Activated CD8-positive, alpha-beta T cell treated with anti-CD3 and anti-CD28 coated beads, Interleukin-2, amount 10 ng/mL, durations not matched to agents 7 days and 5 days (primary cell): ENCODE data around the gene TBC1D12. TPM values are rescaled to one million over a fixed set of nuclear protein-coding genes. Genes with fewer than 3 reads are reported as not detected.

Source experiments
- ATAC-seq: fragments of 150-1000 bp; cut with Tn5 transposase; one replicate; pipeline ENCODE4 v1.10.0; 2021; ENCODE audit warnings: moderate library complexity
- CTCF ChIA-PET: fragments of 350-600 bp; sonication (Branson Sonifier 250); formaldehyde crosslinking; loops from one replicate; lab custom pipeline; 2021; ENCODE audit warnings: antibody characterized with exemption; lab: Charles Lee
- POLR2A ChIA-PET: fragments of 350-600 bp; sonication (Branson Sonifier 250); formaldehyde crosslinking; loops from one replicate; lab custom pipeline; 2021; ENCODE audit warnings: antibody characterized with exemption; lab: Charles Lee
- DNase-seq: peaks from one replicate; pipeline ENCODE4 v3.0.0-alpha.2; 2020
- H3K27ac Mint-ChIP-seq: one replicate; pipeline ENCODE4 v1.8.0; 2021; ENCODE audit warnings: mild to moderate bottlenecking, mixed read lengths
- H3K27me3 Mint-ChIP-seq: one replicate; pipeline ENCODE4 v1.8.0; 2021; ENCODE audit warnings: low read depth, mixed read lengths
- H3K36me3 Mint-ChIP-seq: one replicate; pipeline ENCODE4 v1.8.0; 2021; ENCODE audit warnings: low read depth, mixed read lengths
- H3K4me1 Mint-ChIP-seq: one replicate; pipeline ENCODE4 v1.8.0; 2021; ENCODE audit warnings: low read depth, mixed read lengths
- H3K4me3 Mint-ChIP-seq: one replicate; pipeline ENCODE4 v1.8.0; 2021; ENCODE audit warnings: mild to moderate bottlenecking, mixed read lengths
- H3K9me3 Mint-ChIP-seq: one replicate; pipeline ENCODE4 v1.8.0; 2022; ENCODE audit warnings: mixed read lengths; ENCODE audit not compliant: insufficient read depth
- total RNA-seq, 2 experiments: library from RNA; stranded (reverse); gene quantifications; one replicate each; pipeline ENCODE4 v1.2.3, GENCODE V29; 2021

Gene TBC1D12
- under 1 TPM in 1 of 2 experiments, not detected in 1; 0.05 TPM for total RNA-seq

DNA sequence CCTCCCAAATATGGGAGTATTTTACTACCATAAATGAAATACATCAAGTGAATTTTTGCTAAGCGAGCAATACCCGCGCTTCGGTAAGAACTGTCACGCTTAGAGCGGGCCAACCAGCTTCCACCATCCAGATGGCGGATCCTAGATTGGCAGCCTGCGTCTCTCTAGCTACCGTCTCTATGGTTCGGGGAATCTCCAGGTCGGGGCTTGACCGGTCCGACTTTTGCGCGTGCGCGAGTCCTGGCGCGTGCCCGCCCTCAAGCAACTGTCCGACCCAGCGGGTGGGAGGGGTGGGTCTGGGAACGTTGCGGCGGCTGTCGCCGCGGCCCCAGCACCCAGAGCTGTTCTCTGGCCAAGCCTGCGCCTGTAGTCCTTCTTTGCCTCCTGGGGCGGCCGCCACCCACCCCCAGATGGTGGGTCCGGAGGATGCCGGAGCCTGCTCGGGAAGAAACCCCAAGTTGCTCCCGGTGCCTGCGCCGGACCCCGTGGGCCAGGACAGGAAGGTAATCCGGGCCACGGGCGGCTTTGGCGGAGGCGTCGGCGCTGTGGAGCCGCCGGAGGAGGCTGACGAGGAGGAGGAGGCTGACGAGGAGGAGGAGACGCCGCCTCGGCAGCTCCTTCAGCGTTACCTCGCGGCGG is at the start of gene TBC1D12:
Gene TBC1D12, plus strand, starts transcription at position 338 of the 639 bp plus-strand sequence. Its CDS starts 73 bp downstream, at position 411.
- H3K36me3 Mint-ChIP-seq = peaks cover 2% of the 10 kb centered on the region
- peak; percentile 28 for DNase-seq
- peak within 1 kb of the TSS; percentile 67 for H3K4me3 Mint-ChIP-seq
- ChIA-PET POLR2A (interaction anchor here (0.5 to 0.6 kb wide), 2 partner anchors 36 to 719 kb away, joined by 3 to 5 read pairs; no protein-coding TSS in a partner anchor), CTCF (interaction anchor here (0.8 kb wide), 1 partner anchor 82 kb away, joined by 3 read pairs; no protein-coding TSS in a partner anchor)
- peaks cover 5% of the 10 kb centered on the region for H3K4me1 Mint-ChIP-seq
- H3K27me3 Mint-ChIP-seq = peaks cover 42% of the 10 kb centered on the region
- no peaks in the 10 kb centered on the region for H3K9me3 Mint-ChIP-seq
- H3K27ac Mint-ChIP-seq = no peak within 1 kb of the TSS
- peak; percentile 79 for ATAC-seq

DNA sequence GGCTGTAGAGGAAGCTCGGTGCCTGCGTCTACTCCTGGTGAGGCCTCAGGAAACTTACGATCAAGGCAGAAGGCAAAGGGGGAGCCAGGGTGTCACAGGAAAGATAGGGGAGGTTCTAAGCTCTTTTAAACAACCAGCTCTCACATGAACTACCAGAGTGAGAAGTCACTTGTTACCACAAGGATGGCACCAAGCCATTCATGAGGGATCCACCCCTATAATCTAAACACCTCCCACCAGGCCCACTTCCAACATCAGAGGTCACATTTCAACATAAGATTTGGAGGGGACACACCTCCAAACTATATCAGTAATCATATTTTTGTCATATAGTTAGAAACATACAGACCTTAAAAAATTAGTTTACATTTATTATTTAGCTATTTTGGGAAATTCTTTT is 49.0 kb upstream of the TBC1D12 start:
- ATAC-seq (no peak), DNase-seq (no peak)
- Mint-ChIP-seq H3K36me3 (peaks cover 44% of the 10 kb centered on the region), H3K4me1 (peaks cover 4% of the 10 kb centered on the region), H3K27ac (no peak overlapping the region), H3K4me3 (no peak overlapping the region), H3K27me3 (no peaks in the 10 kb centered on the region), H3K9me3 (no peaks in the 10 kb centered on the region)
- CTCF ChIA-PET = interaction anchor here (0.6 to 1.7 kb wide), 2 partner anchors 33 to 220 kb away, joined by 4 to 6 read pairs; no protein-coding TSS in a partner anchor
- POLR2A ChIA-PET = interaction anchor here (1.2 kb wide), 1 partner anchor 9 kb away, joined by 4 read pairs; no protein-coding TSS in a partner anchor

DNA sequence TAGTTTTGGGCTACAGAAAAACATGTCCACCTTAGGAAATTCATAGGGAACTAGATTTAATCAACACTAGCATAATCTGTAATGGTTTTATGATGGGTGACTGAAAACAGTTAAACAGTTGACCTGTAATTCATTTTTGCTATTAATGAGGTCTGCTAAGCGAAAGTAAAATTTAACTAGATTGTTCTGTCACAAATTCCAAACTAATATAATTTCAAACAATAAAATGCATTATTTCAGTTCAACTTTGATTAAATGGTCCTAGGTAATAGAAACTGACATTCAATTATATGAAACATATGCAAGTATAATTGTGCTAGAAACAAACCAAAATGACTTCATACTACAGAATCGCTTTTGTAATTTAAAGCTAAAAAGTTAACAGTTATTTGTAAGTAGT is 46.5 kb upstream of the TBC1D12 start:
- Mint-ChIP-seq H3K4me1 (peaks cover 15% of the 10 kb centered on the region), H3K9me3 (no peaks in the 10 kb centered on the region), H3K27me3 (no peaks in the 10 kb centered on the region), H3K4me3 (no peak overlapping the region), H3K27ac (no peak overlapping the region), H3K36me3 (peaks cover 49% of the 10 kb centered on the region)
- ChIA-PET POLR2A (no interaction called here), CTCF (interaction anchor here (0.9 to 2.2 kb wide), 2 partner anchors 17 to 35 kb away, joined by 3 to 8 read pairs; no protein-coding TSS in a partner anchor)
- ATAC-seq (no peak), DNase-seq (no peak)

DNA sequence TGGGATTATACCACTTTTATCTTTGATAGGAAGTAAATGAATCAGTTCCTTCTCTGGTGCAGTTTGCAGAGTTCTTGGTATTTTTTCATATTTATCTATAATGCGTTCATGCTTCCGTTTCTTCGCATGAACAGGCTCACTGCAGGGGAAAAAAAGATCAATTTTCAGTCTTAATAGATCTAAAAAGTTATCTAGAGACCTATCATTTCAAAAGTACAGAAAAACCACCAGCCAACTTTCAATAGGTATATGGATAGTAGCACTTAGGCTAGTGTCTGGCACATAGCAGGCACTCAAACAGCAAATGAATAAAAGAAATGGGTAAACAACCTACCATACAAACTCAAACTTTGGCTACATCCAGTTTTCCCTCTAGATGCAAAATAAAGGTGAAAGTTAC is 45.1 kb upstream of the TBC1D12 start:
- Mint-ChIP-seq H3K27me3 (no peaks in the 10 kb centered on the region), H3K36me3 (peaks cover 49% of the 10 kb centered on the region), H3K4me3 (no peak overlapping the region), H3K9me3 (no peaks in the 10 kb centered on the region), H3K27ac (no peak overlapping the region), H3K4me1 (peaks cover 25% of the 10 kb centered on the region)
- no peak for DNase-seq
- no peak for ATAC-seq
- ChIA-PET CTCF (interaction anchor here (2.2 kb wide), 1 partner anchor 37 kb away, joined by 8 read pairs; no protein-coding TSS in a partner anchor), POLR2A (no interaction called here)

GRCh38 chr10:94358480-94358879 is 43.9 kb upstream of the TBC1D12 start:
- peaks cover 43% of the 10 kb centered on the region for H3K36me3 Mint-ChIP-seq
- ATAC-seq (no peak), DNase-seq (no peak)
- H3K4me3 Mint-ChIP-seq = no peak overlapping the region
- H3K9me3 Mint-ChIP-seq = no peaks in the 10 kb centered on the region
- H3K27ac Mint-ChIP-seq = no peak overlapping the region
- no peaks in the 10 kb centered on the region for H3K27me3 Mint-ChIP-seq
- ChIA-PET CTCF (no interaction called here), POLR2A (no interaction called here)
- peaks cover 30% of the 10 kb centered on the region for H3K4me1 Mint-ChIP-seq

DNA sequence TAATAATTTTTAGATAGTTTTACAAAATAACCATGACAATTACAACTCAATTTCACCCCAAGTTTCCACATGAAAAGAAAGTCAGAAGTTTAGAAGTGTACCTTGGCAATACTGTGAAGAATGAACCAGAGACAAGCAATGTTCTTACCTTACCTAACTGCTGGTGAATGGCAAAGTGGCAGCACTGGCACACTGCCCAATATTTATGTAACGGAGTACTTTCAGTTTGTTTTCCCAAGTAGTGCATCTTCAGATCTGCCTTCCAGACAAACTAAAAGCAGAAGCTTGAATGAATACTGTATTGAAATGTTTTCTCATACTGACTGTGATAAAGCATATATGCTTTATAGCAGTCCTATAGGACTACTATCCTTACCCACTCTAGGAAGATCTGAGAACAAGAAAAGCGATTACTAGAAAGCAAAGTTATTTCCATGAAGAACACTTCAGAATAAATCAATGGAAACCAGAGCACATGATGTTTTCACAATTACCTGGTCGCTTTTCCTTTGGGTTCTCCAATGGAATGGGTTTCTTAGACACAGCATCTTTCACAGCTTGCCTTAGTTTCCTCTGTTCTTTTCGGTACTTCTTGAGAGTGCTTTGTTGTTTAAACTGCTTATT is 41.1 kb upstream of the TBC1D12 start:
- no peak for ATAC-seq
- no peak for DNase-seq
- peaks cover 14% of the 10 kb centered on the region for H3K27me3 Mint-ChIP-seq
- POLR2A ChIA-PET = interaction anchor here (0.6 to 2.0 kb wide), 4 partner anchors 7 to 865 kb away, joined by 3 to 8 read pairs (median 4); partner anchors contain the start of gene HELLS
- no peak overlapping the region for H3K27ac Mint-ChIP-seq
- H3K9me3 Mint-ChIP-seq = no peaks in the 10 kb centered on the region
- peak overlapping the region; percentile 86 for H3K4me3 Mint-ChIP-seq
- peaks cover 30% of the 10 kb centered on the region for H3K4me1 Mint-ChIP-seq
- CTCF ChIA-PET = interaction anchor here (1.0 to 1.9 kb wide), 4 partner anchors 10 to 83 kb away, joined by 4 to 7 read pairs (median 6); no protein-coding TSS in a partner anchor
- H3K36me3 Mint-ChIP-seq = peaks cover 36% of the 10 kb centered on the region

- DNase-seq = peak; percentile 95
- H3K27ac Mint-ChIP-seq = peak within 1 kb of the TSS; percentile 89
- peaks cover 14% of the 10 kb centered on the region for H3K27me3 Mint-ChIP-seq
- POLR2A ChIA-PET = interaction anchor here (1.2 to 2.0 kb wide), 3 partner anchors 13 to 184 kb away, joined by 3 to 8 read pairs (median 3); partner anchors contain the start of gene HELLS
- H3K36me3 Mint-ChIP-seq = peaks cover 25% of the 10 kb centered on the region
- peak; percentile 99 for ATAC-seq
- CTCF ChIA-PET = interaction anchor here (0.7 to 1.9 kb wide), 6 partner anchors 8 to 453 kb away, joined by 3 to 7 read pairs (median 4); no protein-coding TSS in a partner anchor
- H3K4me1 Mint-ChIP-seq = peaks cover 26% of the 10 kb centered on the region
- peak within 1 kb of the TSS; percentile 86 for H3K4me3 Mint-ChIP-seq
- H3K9me3 Mint-ChIP-seq = no peaks in the 10 kb centered on the region
Observed at GRCh38 chr10:94362360-94363250, 39.7 kb upstream of the TBC1D12 start, which contains the start of gene NOC3L. Gene NOC3L (minus strand): TSS chr10:94362939. CDS start chr10:94362838, 101 bp downstream.

DNA sequence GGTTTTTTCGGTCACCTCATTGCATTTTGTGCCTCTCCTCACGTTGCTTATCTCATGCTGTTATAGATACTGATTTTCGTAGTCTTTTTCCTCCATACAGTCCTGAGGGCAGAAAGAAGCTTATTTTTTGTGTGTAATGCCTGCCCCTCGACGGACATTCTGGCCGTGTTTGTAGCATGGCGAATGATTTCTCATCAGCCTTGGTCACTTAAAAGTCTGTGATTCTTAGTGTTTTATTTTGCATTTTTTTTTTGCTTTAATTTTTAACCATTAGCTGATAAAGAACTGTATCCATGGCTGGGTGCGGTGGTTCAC is 39.1 kb upstream of the TBC1D12 start:
- Mint-ChIP-seq H3K36me3 (peaks cover 21% of the 10 kb centered on the region), H3K27ac (peak overlapping the region; percentile 89), H3K4me3 (peak overlapping the region; percentile 86), H3K27me3 (peaks cover 14% of the 10 kb centered on the region), H3K4me1 (peaks cover 26% of the 10 kb centered on the region), H3K9me3 (no peaks in the 10 kb centered on the region)
- DNase-seq (no peak), ATAC-seq (no peak)
- ChIA-PET CTCF (interaction anchor here (0.7 to 1.8 kb wide), 3 partner anchors 12 to 454 kb away, joined by 3 to 6 read pairs (median 3); no protein-coding TSS in a partner anchor), POLR2A (interaction anchor here (2.0 kb wide), 1 partner anchor 182 kb away, joined by 8 read pairs; the partner anchor contains the start of gene HELLS)

DNA sequence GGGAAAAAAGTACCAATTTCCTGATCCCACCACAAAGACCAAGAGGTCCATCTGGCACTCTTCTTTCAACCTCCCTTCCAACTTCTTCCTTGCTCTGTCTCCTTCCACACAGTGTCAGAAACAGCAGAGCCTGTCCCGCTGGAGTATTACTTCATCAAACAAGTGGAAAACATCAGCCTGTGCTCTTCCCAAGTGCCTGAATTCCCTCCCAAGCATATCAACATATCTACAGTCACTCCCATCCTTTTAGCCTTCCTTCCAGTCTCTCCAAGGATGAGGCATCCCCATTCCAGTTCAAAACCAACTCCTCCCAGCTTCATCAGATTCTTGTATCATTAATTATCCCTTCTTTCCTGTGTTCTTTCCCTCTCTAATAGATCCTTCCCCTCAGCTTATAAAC is 37.9 kb upstream of the TBC1D12 start:
- ATAC-seq (no peak), DNase-seq (no peak)
- CTCF ChIA-PET = no interaction called here
- peaks cover 21% of the 10 kb centered on the region for H3K4me1 Mint-ChIP-seq
- peaks cover 16% of the 10 kb centered on the region for H3K27me3 Mint-ChIP-seq
- H3K9me3 Mint-ChIP-seq = no peaks in the 10 kb centered on the region
- POLR2A ChIA-PET = no interaction called here
- peaks cover 14% of the 10 kb centered on the region for H3K36me3 Mint-ChIP-seq
- H3K27ac Mint-ChIP-seq = no peak overlapping the region
- no peak overlapping the region for H3K4me3 Mint-ChIP-seq

DNA sequence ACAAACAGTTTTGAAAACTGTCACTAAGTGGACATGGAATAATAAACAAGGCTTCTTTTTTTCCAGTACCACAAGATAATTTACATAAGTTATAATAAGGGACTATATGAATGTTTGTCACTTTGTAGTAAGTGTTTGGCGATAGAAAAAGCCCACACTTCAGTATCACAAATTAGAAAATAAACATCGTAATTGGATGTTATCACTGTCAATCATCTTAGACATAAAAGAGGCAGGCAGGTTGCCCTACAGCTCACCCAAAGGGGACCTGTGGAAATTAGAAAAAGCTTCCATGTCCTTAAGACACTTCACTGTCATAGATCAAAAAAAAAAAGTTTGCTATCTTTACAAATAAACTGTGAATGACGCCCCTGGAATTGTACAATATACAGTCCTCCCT is 36.0 kb upstream of the TBC1D12 start:
- Mint-ChIP-seq H3K4me3 (no peak overlapping the region), H3K27ac (no peak overlapping the region), H3K9me3 (no peaks in the 10 kb centered on the region), H3K4me1 (peaks cover 10% of the 10 kb centered on the region), H3K27me3 (peaks cover 19% of the 10 kb centered on the region), H3K36me3 (peaks cover 3% of the 10 kb centered on the region)
- POLR2A ChIA-PET = interaction anchor here (0.7 kb wide), 1 partner anchor 36 kb away, joined by 3 read pairs; no protein-coding TSS in a partner anchor
- no peak for DNase-seq
- no peak for ATAC-seq
- CTCF ChIA-PET = interaction anchor here (0.6 to 1.2 kb wide), 2 partner anchors 46 to 414 kb away, joined by 3 to 4 read pairs; no protein-coding TSS in a partner anchor

GRCh38 chr10:94370501-94370900 is 31.8 kb upstream of the TBC1D12 start:
- Mint-ChIP-seq H3K36me3 (no peaks in the 10 kb centered on the region), H3K27me3 (peaks cover 19% of the 10 kb centered on the region), H3K27ac (no peak overlapping the region), H3K9me3 (no peaks in the 10 kb centered on the region), H3K4me3 (no peak overlapping the region), H3K4me1 (no peaks in the 10 kb centered on the region)
- ChIA-PET CTCF (interaction anchor here (1.0 kb wide), 1 partner anchor 8 kb away, joined by 3 read pairs; the partner anchor contains the start of gene NOC3L), POLR2A (no interaction called here)
- ATAC-seq (no peak), DNase-seq (no peak)
